Measurements from ENCODE around the gene PLA2G1B. TPM values are rescaled to one million over a fixed set of nuclear protein-coding genes. Genes with fewer than 3 reads are reported as not detected.

PLA2G1B gene
- total and polyA plus RNA-seq, 2 of the 13 experiments (the other 11 are each of a cell fraction or from before 2014, with no cell fraction given), result 0.33 to 1.4 TPM

DNA sequence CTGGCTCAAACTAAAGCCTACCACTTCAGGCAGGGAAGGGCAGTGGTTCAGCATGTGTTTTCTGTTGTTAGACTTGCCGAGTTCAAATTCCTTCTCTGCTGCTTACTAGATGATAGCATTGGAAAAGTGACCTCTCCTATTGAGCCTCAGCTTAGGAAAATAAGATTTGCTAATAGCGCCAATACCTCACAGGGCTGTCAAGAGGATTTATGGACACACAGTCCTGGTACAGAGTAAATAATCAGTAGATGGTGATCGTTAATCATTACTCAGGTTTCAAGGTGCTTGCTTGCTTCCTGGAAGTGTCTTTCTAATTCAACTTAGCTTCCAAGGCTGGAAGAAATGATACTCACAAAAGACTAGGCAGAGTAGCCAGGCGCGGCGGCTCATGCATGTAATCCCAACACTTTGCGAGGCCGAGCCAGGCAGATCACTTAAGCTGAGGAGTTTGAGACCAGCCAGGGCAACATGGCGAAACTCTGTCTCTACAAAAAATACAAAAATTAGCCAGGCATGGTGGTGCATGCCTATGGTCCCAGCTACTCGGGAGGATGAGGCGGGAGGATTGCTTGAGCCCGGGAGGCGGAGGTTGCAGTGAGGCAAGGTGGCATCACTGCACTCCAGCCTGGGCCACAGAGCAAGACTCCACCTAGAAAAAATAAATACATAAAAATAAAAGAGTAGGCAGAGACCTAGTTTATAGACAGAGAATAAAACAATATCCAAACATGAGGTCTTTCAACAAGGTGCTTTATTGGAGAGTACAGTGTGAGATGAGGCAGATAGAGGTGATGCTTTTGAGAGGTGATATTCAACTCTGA lies 6.0 kb downstream of the PLA2G1B start (continued):
- TF ChIP-seq HDAC1 (CRISPR knock-in tag; IDR thresholded peaks at IDR 0.05) (peak; percentile 73), BCL3 (CRISPR knock-in tag; IDR thresholded peaks at IDR 0.05) (no peak), ZNF747 (CRISPR knock-in tag; IDR thresholded peaks at IDR 0.05; ENCODE audit: borderline replicate concordance) (no peak), NR2F6 (IDR thresholded peaks at IDR 0.05) (peak; percentile 48; the same call in 1 of the 2 replicates), NR2F6 (CRISPR knock-in tag; IDR thresholded peaks at IDR 0.05) (peak; percentile 61; the same call in 1 of the 2 replicates), ZNF446 (CRISPR knock-in tag; IDR thresholded peaks at IDR 0.05) (no peak), STAT5B (CRISPR knock-in tag; IDR thresholded peaks at IDR 0.05) (no peak), ZNF574 (CRISPR knock-in tag; IDR thresholded peaks at IDR 0.05) (peak; percentile 30; the same call in 1 of the 2 replicates), DMTF1 (CRISPR knock-in tag; IDR thresholded peaks at IDR 0.05) (no peak), ZNF513 (CRISPR knock-in tag; conservative IDR thresholded peaks at IDR 0.05) (no peak), ERF (CRISPR knock-in tag; IDR thresholded peaks at IDR 0.05) (no peak; the same call in 1 of the 2 replicates), ZNF543 (CRISPR knock-in tag; IDR thresholded peaks at IDR 0.05) (no peak), ZNF292 (CRISPR knock-in tag; IDR thresholded peaks at IDR 0.05; ENCODE audit: borderline replicate concordance, low read depth) (peak; percentile 53; the same call in 1 of the 2 replicates), ARNT (IDR thresholded peaks at IDR 0.05) (no peak), HMG20A (CRISPR knock-in tag; IDR thresholded peaks at IDR 0.05; ENCODE audit: borderline replicate concordance) (peak; percentile 72), ZNF564 (CRISPR knock-in tag; IDR thresholded peaks at IDR 0.05) (peak; percentile 61; the same call in 1 of the 2 replicates), SSRP1 (CRISPR knock-in tag; IDR thresholded peaks at IDR 0.05) (no peak), ZBTB10 (CRISPR knock-in tag; IDR thresholded peaks at IDR 0.05; ENCODE audit: borderline replicate concordance) (no peak)
- TF ChIP-seq, protein P1, sequence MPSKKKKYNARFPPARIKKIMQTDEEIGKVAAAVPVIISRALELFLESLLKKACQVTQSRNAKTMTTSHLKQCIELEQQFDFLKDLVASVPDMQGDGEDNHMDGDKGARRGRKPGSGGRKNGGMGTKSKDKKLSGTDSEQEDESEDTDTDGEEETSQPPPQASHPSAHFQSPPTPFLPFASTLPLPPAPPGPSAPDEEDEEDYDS (CRISPR knock-in tag; IDR thresholded peaks at IDR 0.05), result peak; percentile 59
